HL-60 (cell line): Measurements from ENCODE around the gene REXO5.

Source experiments
- DNase-seq, 2 experiments: peaks; one replicate each; pipeline ENCODE4 v3.0.0-alpha.2; 2010 to 2020; ENCODE audit warnings: low read depth in 1 of 2, low spot score in 1 of 2
- H3K27ac ChIP-seq: fragments of 250-450 bp; sonication (Bioruptor Pico); replicated peaks from 2 replicates; pipeline ENCODE4 v1.5.1; 2020; ENCODE audit warnings: mild to moderate bottlenecking, moderate library complexity
- H3K27me3 ChIP-seq: fragments of 250-450 bp; sonication (Bioruptor Pico); 2 replicates; pipeline ENCODE4 v1.5.1; 2021; ENCODE audit warnings: mild to moderate bottlenecking, moderate library complexity; ENCODE audit not compliant: insufficient read depth, poor library complexity, severe bottlenecking
- H3K4me3 ChIP-seq: replicated peaks from 2 replicates; pipeline ENCODE4 v1.5.1; 2011; ENCODE audit warnings: mild to moderate bottlenecking, control low read depth, low read length; ENCODE audit not compliant: insufficient read depth
- CTCF ChIP-seq: IDR thresholded peaks from one replicate; pipeline ENCODE4 v1.5.1; 2011; ENCODE audit warnings: low read length, control low read depth, inconsistent platforms; ENCODE audit not compliant: insufficient read depth
- GABPA ChIP-seq: IDR thresholded peaks from 2 replicates; pipeline ENCODE4 v1.6.1; 2012; ENCODE audit warnings: low read depth
- POLR2AphosphoS5 ChIP-seq: IDR thresholded peaks from 2 replicates; pipeline ENCODE4 v1.6.1; 2012; ENCODE audit warnings: low read depth
- SPI1 ChIP-seq: IDR thresholded peaks from 2 replicates; pipeline ENCODE4 v1.6.1; 2012; ENCODE audit warnings: low read depth, mild to moderate bottlenecking, borderline replicate concordance
- TF ChIP-seq, protein P1 (sequence below): IDR thresholded peaks from 2 replicates; pipeline ENCODE4 v1.6.1; 2012; ENCODE audit warnings: low read depth; ENCODE audit not compliant: insufficient replicate concordance

The REXO5 gene

DNA sequence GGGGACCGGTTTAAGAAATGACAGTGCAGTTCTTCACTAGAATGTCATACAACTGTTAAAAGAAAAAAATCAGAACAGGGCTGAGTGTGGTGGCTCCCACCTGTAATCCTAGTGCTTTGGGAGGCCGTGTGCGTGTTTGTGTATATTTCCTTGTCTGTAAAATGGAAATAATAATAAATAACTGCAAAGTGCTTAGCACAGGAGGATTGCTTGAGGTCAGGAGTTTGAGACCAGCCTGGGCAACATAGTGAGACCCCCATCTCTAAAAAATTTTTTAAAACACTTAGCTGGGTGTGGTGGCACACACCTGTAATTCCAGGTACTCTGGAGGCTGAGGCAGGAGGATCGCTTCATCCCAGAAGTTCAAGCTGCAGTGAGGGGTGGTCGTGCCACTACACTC, 40.0 kb upstream of the REXO5 start:
- no peak overlapping the region for H3K4me3 ChIP-seq

DNA sequence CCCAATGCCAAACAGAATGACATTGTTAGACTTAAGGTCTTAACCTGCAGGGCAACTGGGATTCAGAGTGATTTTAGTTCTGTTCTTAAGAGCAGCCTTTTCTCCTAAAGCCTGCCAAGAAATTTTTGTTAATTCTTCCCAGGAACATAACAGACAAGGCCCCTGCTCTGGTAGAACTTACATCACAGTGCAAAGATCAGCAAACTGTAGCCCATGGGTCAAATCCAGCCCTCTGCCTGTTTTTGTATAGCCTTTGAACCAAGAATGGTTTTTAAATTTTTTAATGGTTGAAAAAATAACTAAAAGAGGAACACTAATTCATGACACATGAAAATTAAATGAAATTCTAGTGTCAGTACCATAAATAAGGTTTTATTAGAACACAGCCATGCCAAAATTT, 38.8 kb upstream of the REXO5 start:
- no peak for DNase-seq
- no peak overlapping the region for H3K4me3 ChIP-seq
- H3K27ac ChIP-seq: no peak overlapping the region
- TF ChIP-seq GABPA: no peak
- TF ChIP-seq, protein P1, sequence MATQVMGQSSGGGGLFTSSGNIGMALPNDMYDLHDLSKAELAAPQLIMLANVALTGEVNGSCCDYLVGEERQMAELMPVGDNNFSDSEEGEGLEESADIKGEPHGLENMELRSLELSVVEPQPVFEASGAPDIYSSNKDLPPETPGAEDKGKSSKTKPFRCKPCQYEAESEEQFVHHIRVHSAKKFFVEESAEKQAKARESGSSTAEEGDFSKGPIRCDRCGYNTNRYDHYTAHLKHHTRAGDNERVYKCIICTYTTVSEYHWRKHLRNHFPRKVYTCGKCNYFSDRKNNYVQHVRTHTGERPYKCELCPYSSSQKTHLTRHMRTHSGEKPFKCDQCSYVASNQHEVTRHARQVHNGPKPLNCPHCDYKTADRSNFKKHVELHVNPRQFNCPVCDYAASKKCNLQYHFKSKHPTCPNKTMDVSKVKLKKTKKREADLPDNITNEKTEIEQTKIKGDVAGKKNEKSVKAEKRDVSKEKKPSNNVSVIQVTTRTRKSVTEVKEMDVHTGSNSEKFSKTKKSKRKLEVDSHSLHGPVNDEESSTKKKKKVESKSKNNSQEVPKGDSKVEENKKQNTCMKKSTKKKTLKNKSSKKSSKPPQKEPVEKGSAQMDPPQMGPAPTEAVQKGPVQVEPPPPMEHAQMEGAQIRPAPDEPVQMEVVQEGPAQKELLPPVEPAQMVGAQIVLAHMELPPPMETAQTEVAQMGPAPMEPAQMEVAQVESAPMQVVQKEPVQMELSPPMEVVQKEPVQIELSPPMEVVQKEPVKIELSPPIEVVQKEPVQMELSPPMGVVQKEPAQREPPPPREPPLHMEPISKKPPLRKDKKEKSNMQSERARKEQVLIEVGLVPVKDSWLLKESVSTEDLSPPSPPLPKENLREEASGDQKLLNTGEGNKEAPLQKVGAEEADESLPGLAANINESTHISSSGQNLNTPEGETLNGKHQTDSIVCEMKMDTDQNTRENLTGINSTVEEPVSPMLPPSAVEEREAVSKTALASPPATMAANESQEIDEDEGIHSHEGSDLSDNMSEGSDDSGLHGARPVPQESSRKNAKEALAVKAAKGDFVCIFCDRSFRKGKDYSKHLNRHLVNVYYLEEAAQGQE: no peak
- H3K27me3 ChIP-seq: no peaks in the 10 kb centered on the region

More for the DNA sequence above, 40.0 kb upstream of the REXO5 start:
- no peak for TF ChIP-seq CTCF
- no peak for TF ChIP-seq POLR2AphosphoS5
- no peak for TF ChIP-seq GABPA
- TF ChIP-seq, protein P1: no peak
- no peak for TF ChIP-seq SPI1
- Histone ChIP-seq H3K27ac (no peak overlapping the region), H3K27me3 (no peaks in the 10 kb centered on the region)
- DNase-seq: no peak

DNA sequence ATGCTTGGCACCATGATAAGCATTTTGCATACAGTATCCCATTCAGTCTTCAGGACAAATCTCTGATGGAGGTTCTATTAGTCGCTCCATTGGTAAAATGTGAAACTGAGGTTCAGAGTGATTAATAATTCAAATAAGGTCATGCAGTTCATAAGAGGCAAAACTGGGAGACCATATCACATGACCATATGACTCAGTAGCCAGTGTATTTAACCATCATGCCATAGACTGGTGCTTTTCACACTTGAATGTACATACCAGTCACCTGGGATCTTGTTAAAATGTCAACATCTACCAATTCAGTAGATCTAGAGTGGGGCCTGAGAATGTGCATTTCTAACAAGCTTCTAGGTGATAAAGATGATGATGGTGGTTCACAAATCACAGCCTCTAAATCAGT, 38.2 kb upstream of the REXO5 start:
- Histone ChIP-seq H3K4me3 (no peak overlapping the region), H3K27me3 (no peaks in the 10 kb centered on the region), H3K27ac (no peak overlapping the region)
- no peak for DNase-seq
- TF ChIP-seq SPI1 (no peak), CTCF (no peak), POLR2AphosphoS5 (no peak), GABPA (no peak)
- TF ChIP-seq, protein P1: no peak

DNA sequence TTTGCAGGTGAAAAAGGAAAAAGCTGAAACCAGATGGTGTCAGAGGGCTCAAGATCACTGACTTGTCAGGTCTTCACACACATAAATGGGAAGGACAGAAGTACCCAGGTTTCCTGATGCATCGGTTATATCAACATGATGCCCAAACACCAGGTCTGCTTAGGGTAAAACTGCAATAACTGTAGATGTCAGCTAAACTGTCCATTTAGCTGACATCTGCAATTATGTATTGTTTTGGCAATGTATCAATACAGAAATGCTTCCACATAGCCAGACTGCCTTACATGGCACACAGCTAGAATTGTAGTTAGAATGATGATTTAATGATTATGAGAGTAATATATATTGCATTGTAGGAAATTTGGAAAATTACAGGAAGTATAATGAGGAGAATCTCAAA, 37.5 kb upstream of the REXO5 start:
- H3K27me3 ChIP-seq: no peaks in the 10 kb centered on the region
- TF ChIP-seq, protein P1: no peak
- TF ChIP-seq GABPA (no peak), CTCF (no peak), POLR2AphosphoS5 (no peak), SPI1 (no peak)
- DNase-seq: no peak
- H3K4me3 ChIP-seq: no peak overlapping the region
- H3K27ac ChIP-seq: no peak overlapping the region
